Measurements from ENCODE around the gene WDHD1. TPM values are rescaled to one million over a fixed set of nuclear protein-coding genes. Genes with fewer than 3 reads are reported as not detected.

WDHD1 gene
- total and polyA plus RNA-seq, 2 of the 8 experiments (the other 6 are each of a cell fraction or from before 2014, with no cell fraction given), result 17.8 to 87.9 TPM

DNA sequence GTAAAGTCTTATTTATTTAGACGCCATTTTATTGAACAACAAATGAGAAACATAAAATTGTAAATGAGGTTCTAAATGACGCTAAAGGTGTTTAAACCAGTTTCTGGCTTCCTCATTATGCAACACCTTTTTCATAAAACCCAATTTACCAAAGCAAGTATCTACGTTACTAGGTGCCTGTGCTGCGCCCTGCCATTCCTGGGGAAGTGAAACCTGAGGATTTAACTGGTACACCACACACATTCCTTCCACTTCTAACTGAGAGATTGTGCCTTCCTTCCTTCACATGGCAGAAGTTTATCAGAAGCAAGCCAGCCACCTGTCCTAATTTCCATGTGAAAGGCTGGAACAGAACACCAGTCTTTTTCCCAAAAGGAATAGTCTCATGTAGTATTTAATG, 84.0 kb downstream of the WDHD1 start:
- H3K23me2 ChIP-seq (ENCODE audit: low read depth, low read length), result no peaks in the 10 kb centered on the region
- no peak overlapping the region for H3K4me2 ChIP-seq (ENCODE audit: insufficient read depth in 1 of 2, low read depth in 2 of 2, low read length in 2 of 2)
- no peak overlapping the region for H4K91ac ChIP-seq (replicated peaks; ENCODE audit: insufficient read length, low read length)
- H3K27me3 ChIP-seq (replicated peaks in 1 of 4; ENCODE audit: control insufficient read depth in 3 of 4, extremely low read depth in 1 of 4, insufficient read depth in 3 of 4, low read length in 3 of 4), result no peaks in the 10 kb centered on the region
- no peak overlapping the region for H4K5ac ChIP-seq (ENCODE audit: insufficient read length, low read depth, low read length)
- H3K4ac ChIP-seq (replicated peaks; ENCODE audit: insufficient read length, low read depth, low read length), result no peak overlapping the region
- no peak overlapping the region for H4K8ac ChIP-seq (ENCODE audit: extremely low read depth, insufficient read depth, low read length)
- H3K36me3 ChIP-seq (ENCODE audit: control insufficient read depth in 2 of 4, insufficient read depth in 4 of 4, low read length in 3 of 4), result peaks cover 4 to 57% (median 21%) of the 10 kb centered on the region in 4 experiments
- H4K20me1 ChIP-seq (replicated peaks in 1 of 2; ENCODE audit: control insufficient read depth in 1 of 2, insufficient read depth in 2 of 2, low read length in 2 of 2), result peaks cover 0 to 1% of the 10 kb centered on the region in 2 experiments
- no peak overlapping the region for H3K56ac ChIP-seq (replicated peaks; ENCODE audit: insufficient read length, low read depth, low read length)
- H3K9ac ChIP-seq (replicated peaks in 1 of 4; ENCODE audit: extremely low read depth in 1 of 4, low read depth in 3 of 4, low read length in 3 of 4), result no peak overlapping the region
- no peak overlapping the region for H3K4me3 ChIP-seq (ENCODE audit: extremely low read depth in 1 of 4, insufficient read depth in 2 of 4, low read depth in 3 of 4, low read length in 4 of 4)
- 87% methylated on average over 4 of the region's 4 CpGs; no CpG with 5 or more reads in 1 of the 2 experiments for whole genome bisulfite sequencing, 2 experiments (ENCODE audit: extremely low coverage in 1 of 2, insufficient coverage in 1 of 2, insufficient read length in 1 of 2, insufficient replicate concordance in 2 of 2, low coverage in 1 of 2, low lambda C conversion rate in 2 of 2, missing lambda C conversion rate in 1 of 2)
- H3K18ac ChIP-seq (ENCODE audit: extremely low read depth, low read length), result no peak overlapping the region
- H2AK5ac ChIP-seq (ENCODE audit: low read depth, low read length), result no peak overlapping the region
- no peak overlapping the region for H2BK120ac ChIP-seq (replicated peaks; ENCODE audit: low read depth, low read length)
- no peak overlapping the region for H2BK20ac ChIP-seq (ENCODE audit: low read length)
- DNase-seq (ENCODE audit: low read depth in 1 of 2, low spot score in 2 of 2) (no peak), FAIRE-seq (no peak)
- no peaks in the 10 kb centered on the region for H3K79me1 ChIP-seq (ENCODE audit: low read depth, low read length)
- no peak overlapping the region for H3K27ac ChIP-seq (ENCODE audit: low read depth, low read length)
- no peak overlapping the region for H3K14ac ChIP-seq (ENCODE audit: insufficient read length)
- no peak overlapping the region for H2AFZ ChIP-seq (ENCODE audit: low read length)
- H3K79me2 ChIP-seq (ENCODE audit: control insufficient read depth in 1 of 2, insufficient read depth in 2 of 2, low read length in 2 of 2), result no peaks in the 10 kb centered on the region
- POLR2A ChIA-PET (ENCODE audit: partially characterized antibody), result no interaction called here
- H2BK12ac ChIP-seq (ENCODE audit: low read depth, low read length), result no peak overlapping the region
- no peak overlapping the region for H2BK15ac ChIP-seq (ENCODE audit: low read length)
- peaks cover under 1% of the 10 kb centered on the region in 2 experiments; a peak in 2 of 4 replicates for H3K9me3 ChIP-seq (ENCODE audit: insufficient read depth in 2 of 2, low read depth in 1 of 2, low read length in 1 of 2)
- H3K4me1 ChIP-seq (replicated peaks in 1 of 4; ENCODE audit: control insufficient read depth in 3 of 4, insufficient read depth in 4 of 4, low read length in 3 of 4), result no peaks in the 10 kb centered on the region
- no peak overlapping the region for H3K23ac ChIP-seq (ENCODE audit: insufficient read length)
- H2BK5ac ChIP-seq (ENCODE audit: low read depth, low read length), result no peak overlapping the region
- CTCF ChIA-PET (ENCODE audit: partially characterized antibody), result no interaction called here
- TF ChIP-seq NANOG (IDR thresholded peaks at IDR 0.05; ENCODE audit: insufficient read depth, low read depth, low read length, poor library complexity, severe bottlenecking) (no peak), TAF1 (IDR thresholded peaks at IDR 0.05; ENCODE audit: low read depth, low read length) (no peak), TBP (IDR thresholded peaks at IDR 0.05; ENCODE audit: low read depth, low read length) (no peak), GTF2F1 (IDR thresholded peaks at IDR 0.05; ENCODE audit: borderline replicate concordance, low read depth, low read length) (no peak)

Data from H1 (cell line).